ENCODE measurements around the gene CACNA1G. TPM values are rescaled to one million over a fixed set of nuclear protein-coding genes. Genes with fewer than 3 reads are reported as not detected.
A peak's percentile ranks its signal among the peaks of the same experiment; 100 is the strongest.

The CACNA1G gene
- total RNA-seq, 1 donor from 2014 or later = not detected

DNA sequence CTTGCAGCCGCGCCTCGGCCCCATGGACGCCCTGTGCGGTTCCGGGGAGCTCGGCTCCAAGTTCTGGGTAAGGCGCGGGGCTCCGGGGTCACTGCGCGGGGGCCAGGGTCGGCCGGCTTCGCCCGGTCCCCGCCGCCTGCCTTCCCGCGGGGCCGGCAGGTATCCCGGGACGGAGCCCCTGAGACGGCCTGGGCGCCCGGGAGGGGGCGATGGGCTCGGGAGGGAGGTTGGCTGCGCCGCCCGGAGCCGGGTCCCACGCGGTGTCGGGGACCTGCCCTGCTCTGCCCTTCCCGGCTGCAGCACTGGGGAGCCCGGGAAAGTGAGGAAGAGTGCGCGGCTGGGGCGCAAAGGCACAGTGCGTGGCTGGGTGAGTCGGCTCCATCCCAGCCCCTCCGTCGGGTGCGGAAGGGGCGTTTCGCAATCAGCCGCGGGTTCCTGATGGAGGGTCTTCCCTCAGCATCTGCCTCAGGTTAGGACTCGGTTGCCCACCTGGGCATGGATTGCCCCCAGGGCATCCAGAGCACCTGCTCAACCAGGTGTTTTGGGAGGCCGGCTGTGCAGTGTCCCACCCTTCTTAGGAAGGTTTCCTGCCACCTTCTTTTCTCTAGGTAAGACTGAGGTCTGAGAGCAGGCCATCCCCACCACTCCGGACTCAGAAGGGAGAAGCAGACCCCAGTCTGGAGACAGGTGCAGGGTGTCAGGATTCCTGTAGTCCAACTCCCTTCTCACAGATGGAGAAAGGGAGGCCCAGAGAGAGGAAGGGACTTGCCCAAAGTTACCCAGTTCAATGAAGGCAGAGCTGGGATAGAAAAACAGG, 74.6 kb downstream of the CACNA1G start:
- Mint-ChIP-seq H3K4me1 (ENCODE audit: unreplicated experiment) (peaks cover 7% of the 10 kb centered on the region), H3K27ac (ENCODE audit: unreplicated experiment) (no peak overlapping the region), H3K4me3 (ENCODE audit: unreplicated experiment) (no peak overlapping the region), H3K9me3 (ENCODE audit: unreplicated experiment) (no peaks in the 10 kb centered on the region), H3K27me3 (ENCODE audit: unreplicated experiment) (peaks cover 18% of the 10 kb centered on the region), H3K36me3 (ENCODE audit: low read depth, unreplicated experiment) (peaks cover 4% of the 10 kb centered on the region)
- no peak for DNase-seq (ENCODE audit: low spot score)
- TF ChIP-seq, protein P1, sequence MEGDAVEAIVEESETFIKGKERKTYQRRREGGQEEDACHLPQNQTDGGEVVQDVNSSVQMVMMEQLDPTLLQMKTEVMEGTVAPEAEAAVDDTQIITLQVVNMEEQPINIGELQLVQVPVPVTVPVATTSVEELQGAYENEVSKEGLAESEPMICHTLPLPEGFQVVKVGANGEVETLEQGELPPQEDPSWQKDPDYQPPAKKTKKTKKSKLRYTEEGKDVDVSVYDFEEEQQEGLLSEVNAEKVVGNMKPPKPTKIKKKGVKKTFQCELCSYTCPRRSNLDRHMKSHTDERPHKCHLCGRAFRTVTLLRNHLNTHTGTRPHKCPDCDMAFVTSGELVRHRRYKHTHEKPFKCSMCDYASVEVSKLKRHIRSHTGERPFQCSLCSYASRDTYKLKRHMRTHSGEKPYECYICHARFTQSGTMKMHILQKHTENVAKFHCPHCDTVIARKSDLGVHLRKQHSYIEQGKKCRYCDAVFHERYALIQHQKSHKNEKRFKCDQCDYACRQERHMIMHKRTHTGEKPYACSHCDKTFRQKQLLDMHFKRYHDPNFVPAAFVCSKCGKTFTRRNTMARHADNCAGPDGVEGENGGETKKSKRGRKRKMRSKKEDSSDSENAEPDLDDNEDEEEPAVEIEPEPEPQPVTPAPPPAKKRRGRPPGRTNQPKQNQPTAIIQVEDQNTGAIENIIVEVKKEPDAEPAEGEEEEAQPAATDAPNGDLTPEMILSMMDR (IDR thresholded peaks at IDR 0.05; ENCODE audit: unreplicated experiment) = no peak

DNA sequence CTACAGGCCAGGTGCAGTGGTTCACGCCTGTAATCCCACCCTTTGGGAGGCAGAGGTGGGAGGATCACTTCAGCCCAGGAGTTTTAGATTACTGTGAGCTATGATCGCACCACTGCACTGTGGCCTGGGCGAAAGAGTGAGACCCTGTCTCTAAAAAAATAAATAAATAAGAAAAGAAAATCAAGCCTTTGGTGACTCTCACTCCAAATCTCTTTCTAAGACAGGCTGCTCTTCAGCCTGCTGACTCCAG, 75.1 kb downstream of the CACNA1G start:
- peaks cover 4% of the 10 kb centered on the region for H3K36me3 Mint-ChIP-seq (ENCODE audit: low read depth, unreplicated experiment)
- TF ChIP-seq, protein P1 (IDR thresholded peaks at IDR 0.05; ENCODE audit: unreplicated experiment) = no peak
- H3K4me3 Mint-ChIP-seq (ENCODE audit: unreplicated experiment) = no peak overlapping the region
- H3K27me3 Mint-ChIP-seq (ENCODE audit: unreplicated experiment) = peaks cover 17% of the 10 kb centered on the region
- peaks cover 7% of the 10 kb centered on the region for H3K4me1 Mint-ChIP-seq (ENCODE audit: unreplicated experiment)
- H3K9me3 Mint-ChIP-seq (ENCODE audit: unreplicated experiment) = no peaks in the 10 kb centered on the region
- H3K27ac Mint-ChIP-seq (ENCODE audit: unreplicated experiment) = no peak overlapping the region
- DNase-seq (ENCODE audit: low spot score) = no peak

DNA sequence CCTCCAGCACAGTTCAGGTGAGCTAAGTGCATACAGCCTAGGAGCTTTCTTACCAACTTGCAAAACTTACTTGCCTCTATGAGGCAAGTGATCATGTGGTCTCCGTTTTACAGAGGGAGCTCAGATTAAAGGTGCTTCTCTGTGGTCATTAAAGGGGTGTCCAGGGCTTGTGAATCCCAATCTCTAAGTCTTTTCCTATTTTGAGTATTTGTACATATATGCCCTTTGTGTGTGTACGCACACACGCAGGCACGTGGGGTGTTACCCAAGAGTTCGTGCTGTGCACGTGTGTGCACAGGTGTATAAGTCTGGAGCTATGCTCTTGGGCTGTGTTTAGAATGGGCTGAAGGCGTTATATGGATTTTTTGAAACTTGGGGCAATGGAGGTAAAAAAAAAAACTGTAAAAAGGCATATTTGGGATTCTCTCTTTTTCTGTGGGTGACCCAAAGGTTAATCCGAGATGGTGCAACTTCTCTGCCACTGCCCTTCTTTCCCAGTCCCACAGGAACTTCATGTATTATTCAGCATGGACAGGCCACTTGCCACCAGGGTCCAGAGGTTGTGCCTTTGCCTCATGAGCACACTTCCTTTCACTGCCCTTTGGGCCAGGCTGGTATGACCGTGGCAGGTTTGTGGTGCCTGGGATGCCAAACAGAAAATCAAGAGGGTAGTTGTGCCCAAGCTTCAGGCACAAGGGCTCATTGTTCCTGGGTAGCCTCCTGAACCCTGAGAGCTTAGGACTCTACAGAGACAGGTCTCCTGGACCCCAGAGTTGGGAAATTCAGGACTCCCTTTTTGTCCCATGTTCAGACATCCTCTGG, 75.7 kb downstream of the CACNA1G start:
- DNase-seq (ENCODE audit: low spot score) = no peak
- peak overlapping the region; percentile 5 for H3K4me3 Mint-ChIP-seq (ENCODE audit: unreplicated experiment)
- H3K4me1 Mint-ChIP-seq (ENCODE audit: unreplicated experiment) = peaks cover 9% of the 10 kb centered on the region
- TF ChIP-seq, protein P1 (IDR thresholded peaks at IDR 0.05; ENCODE audit: unreplicated experiment) = no peak
- H3K27ac Mint-ChIP-seq (ENCODE audit: unreplicated experiment) = peak overlapping the region; percentile 20
- no peaks in the 10 kb centered on the region for H3K9me3 Mint-ChIP-seq (ENCODE audit: unreplicated experiment)
- peaks cover 17% of the 10 kb centered on the region for H3K27me3 Mint-ChIP-seq (ENCODE audit: unreplicated experiment)
- H3K36me3 Mint-ChIP-seq (ENCODE audit: low read depth, unreplicated experiment) = peaks cover 4% of the 10 kb centered on the region

DNA sequence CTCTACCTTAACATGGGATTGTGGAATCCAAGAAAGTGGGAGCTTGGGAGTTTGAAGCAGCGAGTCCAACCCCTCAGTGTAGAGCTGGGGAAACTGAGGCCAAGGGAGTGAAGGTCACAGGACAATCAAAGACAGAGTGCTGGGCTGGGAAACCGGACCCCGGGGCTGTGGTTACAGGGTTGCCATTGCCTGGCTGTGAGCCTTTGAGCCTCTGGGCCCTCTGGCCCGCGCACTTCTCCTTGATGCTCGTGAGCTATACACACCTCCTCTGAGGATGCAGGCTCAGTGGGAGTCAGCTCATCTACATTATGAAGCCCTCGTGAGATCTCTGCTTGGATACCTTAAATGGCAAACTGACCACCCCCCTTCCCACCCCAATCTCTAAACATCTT, 76.3 kb downstream of the CACNA1G start:
- Mint-ChIP-seq H3K27ac (ENCODE audit: unreplicated experiment) (no peak overlapping the region), H3K27me3 (ENCODE audit: unreplicated experiment) (peaks cover 17% of the 10 kb centered on the region)

More for the DNA sequence above, 76.3 kb downstream of the CACNA1G start:
- TF ChIP-seq, protein P1 (IDR thresholded peaks at IDR 0.05; ENCODE audit: unreplicated experiment) = no peak
- no peak overlapping the region for H3K4me3 Mint-ChIP-seq (ENCODE audit: unreplicated experiment)
- DNase-seq (ENCODE audit: low spot score) = no peak
- peaks cover 9% of the 10 kb centered on the region for H3K4me1 Mint-ChIP-seq (ENCODE audit: unreplicated experiment)
- no peaks in the 10 kb centered on the region for H3K9me3 Mint-ChIP-seq (ENCODE audit: unreplicated experiment)
- H3K36me3 Mint-ChIP-seq (ENCODE audit: low read depth, unreplicated experiment) = peaks cover 4% of the 10 kb centered on the region
